Measurements from ENCODE around the gene PDXP. TPM values are rescaled to one million over a fixed set of nuclear protein-coding genes. Genes with fewer than 3 reads are reported as not detected.
A peak's percentile ranks its signal among the peaks of the same experiment; 100 is the strongest.

The PDXP gene
- total and polyA plus RNA-seq, 10 donors = 9.3 to 26.6 (median 12.6) TPM

DNA sequence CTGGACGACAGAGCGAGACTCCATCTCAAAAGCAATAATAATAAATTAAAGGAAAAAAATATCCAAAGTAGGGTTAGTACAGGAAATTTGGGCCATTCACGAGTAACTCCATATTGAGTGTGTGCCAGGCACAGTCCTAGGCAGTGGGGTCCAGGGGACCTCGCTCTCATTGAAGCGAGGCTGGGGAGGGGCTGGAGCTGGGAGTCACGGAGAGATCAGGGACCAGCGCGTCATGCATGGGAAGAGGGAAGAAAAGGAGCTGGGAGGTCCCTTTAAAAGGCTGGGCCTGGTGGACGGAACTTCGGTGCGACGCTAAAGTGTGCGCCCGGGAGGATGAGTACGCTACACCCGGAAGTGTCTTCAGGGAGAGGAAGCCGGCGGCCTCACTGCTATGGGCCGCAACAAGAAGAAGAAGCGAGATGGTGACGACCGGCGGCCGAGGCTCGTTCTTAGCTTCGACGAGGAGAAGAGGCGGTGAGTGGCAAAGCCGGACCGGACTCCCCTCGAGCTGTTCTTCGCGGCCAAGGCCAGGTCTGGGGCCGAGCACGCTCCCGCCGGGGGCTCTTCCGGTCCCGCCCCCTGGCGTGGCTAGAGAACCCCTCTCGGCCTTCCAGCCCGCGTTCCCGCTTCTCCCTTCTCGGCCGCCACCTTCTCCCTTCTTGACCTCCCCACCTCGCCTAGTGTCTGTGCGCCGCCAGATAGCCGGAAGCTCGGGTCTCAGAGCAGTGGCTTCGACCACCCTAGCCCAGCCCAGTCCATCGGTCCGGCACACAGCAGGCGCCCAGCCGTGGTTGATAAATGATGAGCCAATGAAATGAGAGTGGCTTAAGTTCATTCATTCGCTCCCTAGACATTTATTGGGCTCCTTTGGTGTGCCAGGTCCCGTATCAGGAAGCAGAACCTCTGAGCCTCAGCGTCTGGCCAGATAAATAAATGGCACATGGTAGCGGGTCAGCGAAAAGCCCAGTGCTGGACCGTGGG is 27.8 kb downstream of the PDXP start, which contains the start of gene NOL12:
TSS of gene NOL12 (plus strand) at position 342 of the 981 bp plus-strand sequence. CDS start at position 392, 50 bp downstream.
- peak; percentile 94 for DNase-seq
- intact Hi-C loops (cut with DNase I; ENCODE audit: low total_unique reads) = no loop called here
- H3K9me3 ChIP-seq = no peaks in the 10 kb centered on the region
- TF ChIP-seq POLR2AphosphoS5 (IDR thresholded peaks at IDR 0.05) = peak; percentile 84 to 90 (median 89)
- TF ChIP-seq, protein P1, sequence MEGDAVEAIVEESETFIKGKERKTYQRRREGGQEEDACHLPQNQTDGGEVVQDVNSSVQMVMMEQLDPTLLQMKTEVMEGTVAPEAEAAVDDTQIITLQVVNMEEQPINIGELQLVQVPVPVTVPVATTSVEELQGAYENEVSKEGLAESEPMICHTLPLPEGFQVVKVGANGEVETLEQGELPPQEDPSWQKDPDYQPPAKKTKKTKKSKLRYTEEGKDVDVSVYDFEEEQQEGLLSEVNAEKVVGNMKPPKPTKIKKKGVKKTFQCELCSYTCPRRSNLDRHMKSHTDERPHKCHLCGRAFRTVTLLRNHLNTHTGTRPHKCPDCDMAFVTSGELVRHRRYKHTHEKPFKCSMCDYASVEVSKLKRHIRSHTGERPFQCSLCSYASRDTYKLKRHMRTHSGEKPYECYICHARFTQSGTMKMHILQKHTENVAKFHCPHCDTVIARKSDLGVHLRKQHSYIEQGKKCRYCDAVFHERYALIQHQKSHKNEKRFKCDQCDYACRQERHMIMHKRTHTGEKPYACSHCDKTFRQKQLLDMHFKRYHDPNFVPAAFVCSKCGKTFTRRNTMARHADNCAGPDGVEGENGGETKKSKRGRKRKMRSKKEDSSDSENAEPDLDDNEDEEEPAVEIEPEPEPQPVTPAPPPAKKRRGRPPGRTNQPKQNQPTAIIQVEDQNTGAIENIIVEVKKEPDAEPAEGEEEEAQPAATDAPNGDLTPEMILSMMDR (IDR thresholded peaks at IDR 0.05 in 8 of 11, conservative IDR thresholded peaks at IDR 0.05 in 3 of 11) = peak in 4 of 11 experiments; percentile 7 to 21 (median 17)
- TF ChIP-seq POLR2A (IDR thresholded peaks at IDR 0.05) = no peak
- peaks cover 16 to 46% (median 33%) of the 10 kb centered on the region in 6 donors for H3K4me1 ChIP-seq
- H3K27ac ChIP-seq = peak within 1 kb of the TSS; percentile 84 to 95 (median 88)
- no peaks in the 10 kb centered on the region for H3K27me3 ChIP-seq (replicated peaks in 1 of 7)
- H3K36me3 ChIP-seq = peaks cover 0 to 36% (median 34%) of the 10 kb centered on the region in 6 donors
- WGBS, 5 donors = 2 to 3% (median 3%) methylated on average over 61 to 62 of the region's 62 CpGs
- H3K4me3 ChIP-seq = peak within 1 kb of the TSS; percentile 79 to 99 (median 98)

DNA sequence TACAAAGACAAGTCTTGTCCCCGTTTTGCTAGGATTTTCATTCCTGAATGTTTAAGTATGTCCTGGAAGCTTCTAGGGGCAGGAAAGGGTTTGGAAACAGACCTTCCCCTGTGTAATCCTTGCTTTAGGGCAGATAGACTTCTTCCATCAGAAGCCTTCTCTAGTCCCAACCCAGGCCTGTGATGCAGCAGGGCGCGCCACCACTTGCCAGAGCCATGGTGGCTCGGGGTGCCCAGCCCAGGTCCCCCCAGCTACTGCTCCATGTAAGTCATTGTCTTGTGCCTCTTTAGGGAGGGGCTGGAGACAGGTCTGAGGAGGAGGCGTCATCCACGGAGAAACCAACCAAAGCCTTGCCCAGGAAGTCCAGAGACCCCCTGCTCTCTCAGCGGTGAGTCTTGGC is 31.9 kb downstream of the PDXP start:
- no peak overlapping the region for H3K27ac ChIP-seq
- intact Hi-C loops (cut with DNase I; ENCODE audit: low total_unique reads) = no loop called here
- no peaks in the 10 kb centered on the region for H3K9me3 ChIP-seq
- peaks cover 0 to 74% (median 62%) of the 10 kb centered on the region in 6 donors for H3K36me3 ChIP-seq
- WGBS, 5 donors = 89 to 97% (median 92%) methylated on average over 4 to 7 of the region's 7 CpGs
- no peak overlapping the region for H3K4me3 ChIP-seq
- H3K27me3 ChIP-seq (replicated peaks in 1 of 7) = no peaks in the 10 kb centered on the region
- peaks cover 11 to 35% (median 26%) of the 10 kb centered on the region in 6 donors for H3K4me1 ChIP-seq
- no peak for DNase-seq
- TF ChIP-seq POLR2A (IDR thresholded peaks at IDR 0.05) (no peak), POLR2AphosphoS5 (IDR thresholded peaks at IDR 0.05) (no peak)
- TF ChIP-seq, protein P1 (IDR thresholded peaks at IDR 0.05 in 8 of 11, conservative IDR thresholded peaks at IDR 0.05 in 3 of 11) = no peak

- 83 to 98% (median 93%) methylated on average over 5 to 18 of the region's 18 CpGs for WGBS, 5 donors
- Histone ChIP-seq H3K4me3 (no peak overlapping the region), H3K4me1 (peaks cover 11 to 35% (median 23%) of the 10 kb centered on the region in 6 donors), H3K36me3 (peaks cover 0 to 77% (median 62%) of the 10 kb centered on the region in 6 donors), H3K9me3 (no peaks in the 10 kb centered on the region), H3K27ac (no peak overlapping the region), H3K27me3 (replicated peaks in 1 of 7) (no peaks in the 10 kb centered on the region)
- DNase-seq = no peak
- TF ChIP-seq, protein P1 (IDR thresholded peaks at IDR 0.05 in 8 of 11, conservative IDR thresholded peaks at IDR 0.05 in 3 of 11) = no peak
- TF ChIP-seq POLR2AphosphoS5 (IDR thresholded peaks at IDR 0.05) (no peak), POLR2A (IDR thresholded peaks at IDR 0.05) (no peak)
- intact Hi-C loops (cut with DNase I; ENCODE audit: low total_unique reads) = no loop called here
Observed at GRCh38 chr22:37690901-37691504, 32.5 kb downstream of the PDXP start.
